GM20000 (cell line): ENCODE results near the gene PRRC1.

Source experiments
- DNase-seq: peaks from one replicate; pipeline ENCODE4 v3.0.0; 2012; ENCODE audit warnings: low spot score
- CTCF ChIP-seq: IDR thresholded peaks from 2 replicates; pipeline ENCODE4 v1.5.1; 2012; ENCODE audit warnings: mild to moderate bottlenecking, control low read depth; ENCODE audit errors: extremely low read depth, missing control alignments

PRRC1 gene

GRCh38 chr5:127572930-127573329, 55.5 kb downstream of the PRRC1 start:
- no peak for TF ChIP-seq CTCF
- DNase-seq: no peak

- no peak for TF ChIP-seq CTCF
Observed at GRCh38 chr5:127574852-127575679, 57.6 kb downstream of the PRRC1 start.

GRCh38 chr5:127577458-127577857, 60.0 kb downstream of the PRRC1 start:
- TF ChIP-seq CTCF: no peak

More at GRCh38 chr5:127574852-127575679, 57.6 kb downstream of the PRRC1 start:
- DNase-seq: no peak

GRCh38 chr5:127580731-127581130, 63.3 kb downstream of the PRRC1 start:
- DNase-seq: no peak
- TF ChIP-seq CTCF: no peak

More at GRCh38 chr5:127577458-127577857, 60.0 kb downstream of the PRRC1 start:
- no peak for DNase-seq

- no peak for TF ChIP-seq CTCF
- DNase-seq: no peak
Observed at GRCh38 chr5:127581450-127581849, 64.0 kb downstream of the PRRC1 start.

GRCh38 chr5:127582773-127583370, 65.4 kb downstream of the PRRC1 start:
- no peak for DNase-seq
- no peak for TF ChIP-seq CTCF

- no peak for TF ChIP-seq CTCF
- no peak for DNase-seq
Observed at GRCh38 chr5:127583866-127584265, 66.4 kb downstream of the PRRC1 start.
